MCF 10A (cell line): ENCODE results near the gene SLC25A28. TPM values are rescaled to one million over a fixed set of nuclear protein-coding genes. Genes with fewer than 3 reads are reported as not detected.

Source experiments
- BruUV-seq: library from RNA; stranded (reverse); fragments of 400-500 nt; replicated peaks from 2 replicates; lab custom pipeline; 2021; lab: Mats Ljungman, UMichigan
- CTCF ChIA-PET: fragments of 300-600 bp; sonication (Branson Sonifier 250); formaldehyde crosslinking; extraction: SDS; loops from one replicate; lab custom pipeline; 2021; ENCODE audit warnings: antibody characterized with exemption, inconsistent platforms; lab: Yijun Ruan, JAX
- POLR2A ChIA-PET: fragments of 300-600, 350-650 bp; sonication (Branson Sonifier 250); formaldehyde crosslinking; extraction: SDS; loops from one replicate; lab custom pipeline; 2020; ENCODE audit warnings: antibody characterized with exemption, inconsistent platforms; lab: Yijun Ruan, JAX
- DNase-seq: peaks from one replicate; pipeline ENCODE4 v3.0.0-alpha.2; 2018; ENCODE audit not compliant: unreplicated experiment
- H3K27ac Mint-ChIP-seq: one replicate; pipeline ENCODE4 v1.8.0; 2022; ENCODE audit warnings: mild to moderate bottlenecking, low read depth, mixed read lengths; ENCODE audit not compliant: unreplicated experiment
- H3K27me3 Mint-ChIP-seq: one replicate; pipeline ENCODE4 v1.8.0; 2022; ENCODE audit warnings: mixed read lengths; ENCODE audit not compliant: insufficient read depth, unreplicated experiment
- H3K36me3 Mint-ChIP-seq: one replicate; pipeline ENCODE4 v1.8.0; 2022; ENCODE audit warnings: mild to moderate bottlenecking, moderate library complexity, mixed read lengths; ENCODE audit not compliant: insufficient read depth, unreplicated experiment
- H3K4me1 Mint-ChIP-seq: one replicate; pipeline ENCODE4 v1.8.0; 2022; ENCODE audit warnings: mixed read lengths; ENCODE audit not compliant: insufficient read depth, unreplicated experiment
- H3K4me3 Mint-ChIP-seq: one replicate; pipeline ENCODE4 v1.8.0; 2022; ENCODE audit warnings: mild to moderate bottlenecking, moderate library complexity, mixed read lengths; ENCODE audit not compliant: unreplicated experiment
- H3K9me3 Mint-ChIP-seq: one replicate; pipeline ENCODE4 v1.8.0; 2022; ENCODE audit warnings: mixed read lengths; ENCODE audit not compliant: unreplicated experiment
- intact Hi-C: fragments of 100-400 bp; cut with micrococcal nuclease; formaldehyde crosslinking; loops from 2 replicates; pipeline ENCODE4 v1.14.1; 2022
- total RNA-seq: library from RNA; stranded (reverse); gene quantifications from 2 replicates; pipeline ENCODE4 v1.2.3, GENCODE V29; 2022
- TF ChIP-seq, protein P1 (sequence below): fragments of 200-600 bp; IDR thresholded peaks from one replicate; pipeline ENCODE4 v1.8.0; 2022; ENCODE audit warnings: antibody characterized with exemption, mild to moderate bottlenecking; ENCODE audit not compliant: unreplicated experiment

Gene SLC25A28
- total RNA-seq, 1 experiment from 2014 or later: 46.3 TPM

DNA sequence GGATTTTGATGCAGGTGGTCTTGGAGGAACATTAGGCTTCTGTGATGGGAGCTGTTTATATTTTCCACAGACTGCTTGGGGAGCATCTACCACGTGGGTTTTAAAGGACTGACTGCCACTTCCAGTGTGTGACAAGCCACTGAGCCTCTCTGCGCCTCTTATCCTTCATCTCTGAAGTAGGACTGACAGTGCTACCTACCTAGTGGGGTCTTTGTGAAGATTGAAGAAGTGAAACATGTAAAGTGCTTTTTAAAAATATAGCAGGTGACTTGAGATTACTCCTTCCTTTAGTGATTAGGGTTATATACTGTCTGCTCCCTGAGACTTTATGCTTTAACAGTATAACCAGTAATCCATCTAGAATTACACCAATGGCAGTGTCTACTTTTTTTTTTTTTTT, 57.6 kb downstream of the SLC25A28 start:
- Mint-ChIP-seq H3K4me1 (no peaks in the 10 kb centered on the region), H3K36me3 (no peaks in the 10 kb centered on the region), H3K9me3 (no peaks in the 10 kb centered on the region), H3K27ac (no peak overlapping the region), H3K4me3 (no peak overlapping the region), H3K27me3 (peaks cover 16% of the 10 kb centered on the region)
- no TSS peak for BruUV-seq
- intact Hi-C loops: no loop called here
- TF ChIP-seq, protein P1, sequence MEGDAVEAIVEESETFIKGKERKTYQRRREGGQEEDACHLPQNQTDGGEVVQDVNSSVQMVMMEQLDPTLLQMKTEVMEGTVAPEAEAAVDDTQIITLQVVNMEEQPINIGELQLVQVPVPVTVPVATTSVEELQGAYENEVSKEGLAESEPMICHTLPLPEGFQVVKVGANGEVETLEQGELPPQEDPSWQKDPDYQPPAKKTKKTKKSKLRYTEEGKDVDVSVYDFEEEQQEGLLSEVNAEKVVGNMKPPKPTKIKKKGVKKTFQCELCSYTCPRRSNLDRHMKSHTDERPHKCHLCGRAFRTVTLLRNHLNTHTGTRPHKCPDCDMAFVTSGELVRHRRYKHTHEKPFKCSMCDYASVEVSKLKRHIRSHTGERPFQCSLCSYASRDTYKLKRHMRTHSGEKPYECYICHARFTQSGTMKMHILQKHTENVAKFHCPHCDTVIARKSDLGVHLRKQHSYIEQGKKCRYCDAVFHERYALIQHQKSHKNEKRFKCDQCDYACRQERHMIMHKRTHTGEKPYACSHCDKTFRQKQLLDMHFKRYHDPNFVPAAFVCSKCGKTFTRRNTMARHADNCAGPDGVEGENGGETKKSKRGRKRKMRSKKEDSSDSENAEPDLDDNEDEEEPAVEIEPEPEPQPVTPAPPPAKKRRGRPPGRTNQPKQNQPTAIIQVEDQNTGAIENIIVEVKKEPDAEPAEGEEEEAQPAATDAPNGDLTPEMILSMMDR: no peak
- DNase-seq: no peak
- ChIA-PET CTCF (interaction anchor here (0.6 to 1.1 kb wide), 5 partner anchors 37 to 505 kb away, joined by 3 to 6 read pairs (median 5); no protein-coding TSS in a partner anchor), POLR2A (no interaction called here)

Other genes with a start within 250 kb of the SLC25A28 start
- 163 and 184 TPM in 2 replicates for gene GOT1, start 189.8 kb downstream of the SLC25A28 start, total RNA-seq
- gene NKX2-3, start 87.5 kb downstream of the SLC25A28 start, total RNA-seq: not detected in 2 replicates
- 18.3 and 29.0 TPM in 2 replicates for gene ENTPD7, start 39.1 kb upstream of the SLC25A28 start, total RNA-seq
- gene COX15, start 111.7 kb upstream of the SLC25A28 start, total RNA-seq: 50.7 and 55.3 TPM in 2 replicates
- gene CUTC, start 111.8 kb upstream of the SLC25A28 start, total RNA-seq: 11.9 and 15.0 TPM in 2 replicates
- 6.3 and 7.4 TPM in 2 replicates for gene ABCC2, start 162.2 kb upstream of the SLC25A28 start, total RNA-seq